Measurements from ENCODE around the gene CLHC1. TPM values are rescaled to one million over a fixed set of nuclear protein-coding genes. Genes with fewer than 3 reads are reported as not detected.

The CLHC1 gene
- total and polyA plus RNA-seq, 2 experiments from 2014 or later: 1.3 to 5.6 TPM

- Histone ChIP-seq H3K4me3 (peak overlapping the region; percentile 30; the same call in 1 of the 2 replicates), H3K79me2 (ENCODE audit: insufficient read depth) (peaks cover 30% of the 10 kb centered on the region), H3K27ac (peak overlapping the region; percentile 85), H3K36me3 (ENCODE audit: low read depth) (no peaks in the 10 kb centered on the region), H3K9me2 (ENCODE audit: insufficient read depth) (no peaks in the 10 kb centered on the region), H3K9me3 (ENCODE audit: low read depth) (no peaks in the 10 kb centered on the region), H3K27me3 (replicated peaks; ENCODE audit: insufficient read depth) (no peaks in the 10 kb centered on the region), H3K4me2 (ENCODE audit: unreplicated experiment) (peak overlapping the region; percentile 73), H2AFZ (no peak overlapping the region), H3F3A (ENCODE audit: insufficient read depth) (peaks cover 61% of the 10 kb centered on the region), H4K20me1 (ENCODE audit: insufficient read depth) (no peaks in the 10 kb centered on the region), H3K9ac (peak overlapping the region; percentile 39; the same call in 1 of the 2 replicates), H3K4me1 (ENCODE audit: insufficient read depth) (peaks cover 78% of the 10 kb centered on the region)
- 9 to 10% methylated on average over 10 of the region's 10 CpGs for WGBS, 2 experiments (ENCODE audit: low coverage in 1 of 2, low lambda C conversion rate in 2 of 2, missing lambda C conversion rate in 2 of 2)
- in situ Hi-C loops (cut with MboI): loop anchor here (10.0 kb wide), 1 partner anchor 257 kb away; no protein-coding TSS in a partner anchor
- DNase-seq: peak; percentile 79
- TF ChIP-seq EZH2phosphoT487 (IDR thresholded peaks at IDR 0.05; ENCODE audit: insufficient read depth, low read depth) (no peak), EZH2 (IDR thresholded peaks at IDR 0.05; ENCODE audit: insufficient read depth, poor library complexity, severe bottlenecking) (no peak)
Observed at GRCh38 chr2:55161295-55162210, 70.5 kb downstream of the CLHC1 start.

GRCh38 chr2:55160422-55160821 lies 71.7 kb downstream of the CLHC1 start:
- Histone ChIP-seq H2AFZ (no peak overlapping the region), H3K79me2 (ENCODE audit: insufficient read depth) (peaks cover 21% of the 10 kb centered on the region), H3K4me1 (ENCODE audit: insufficient read depth) (peaks cover 78% of the 10 kb centered on the region), H3K4me3 (no peak overlapping the region), H3K9me2 (ENCODE audit: insufficient read depth) (no peaks in the 10 kb centered on the region), H3F3A (ENCODE audit: insufficient read depth) (peaks cover 73% of the 10 kb centered on the region), H4K20me1 (ENCODE audit: insufficient read depth) (no peaks in the 10 kb centered on the region), H3K4me2 (ENCODE audit: unreplicated experiment) (no peak overlapping the region), H3K27me3 (replicated peaks; ENCODE audit: insufficient read depth) (no peaks in the 10 kb centered on the region), H3K9ac (no peak overlapping the region), H3K9me3 (ENCODE audit: low read depth) (no peaks in the 10 kb centered on the region), H3K36me3 (ENCODE audit: low read depth) (no peaks in the 10 kb centered on the region), H3K27ac (no peak overlapping the region)
- DNase-seq: no peak
- no peak for TF ChIP-seq EZH2 (IDR thresholded peaks at IDR 0.05; ENCODE audit: insufficient read depth, poor library complexity, severe bottlenecking)
- no peak for TF ChIP-seq EZH2phosphoT487 (IDR thresholded peaks at IDR 0.05; ENCODE audit: insufficient read depth, low read depth)
- in situ Hi-C loops (cut with MboI): loop anchor here (10.0 kb wide), 1 partner anchor 256 kb away; no protein-coding TSS in a partner anchor
- WGBS, 2 experiments (ENCODE audit: low coverage in 1 of 2, low lambda C conversion rate in 2 of 2, missing lambda C conversion rate in 2 of 2): 75 to 76% methylated on average over 2 of the region's 2 CpGs

GRCh38 chr2:55159752-55160151 lies 72.3 kb downstream of the CLHC1 start:
- peaks cover 74% of the 10 kb centered on the region for H3F3A ChIP-seq (ENCODE audit: insufficient read depth)
- H3K4me1 ChIP-seq (ENCODE audit: insufficient read depth): peaks cover 78% of the 10 kb centered on the region
- no peaks in the 10 kb centered on the region for H3K27me3 ChIP-seq (replicated peaks; ENCODE audit: insufficient read depth)
- in situ Hi-C loops (cut with MboI): loop anchor here (10.0 kb wide), 1 partner anchor 255 kb away; no protein-coding TSS in a partner anchor
- H3K4me3 ChIP-seq: no peak overlapping the region
- no peak for DNase-seq
- H3K4me2 ChIP-seq (ENCODE audit: unreplicated experiment): no peak overlapping the region
- no peaks in the 10 kb centered on the region for H3K9me2 ChIP-seq (ENCODE audit: insufficient read depth)
- no peak overlapping the region for H3K9ac ChIP-seq
- H3K36me3 ChIP-seq (ENCODE audit: low read depth): no peaks in the 10 kb centered on the region
- TF ChIP-seq EZH2 (IDR thresholded peaks at IDR 0.05; ENCODE audit: insufficient read depth, poor library complexity, severe bottlenecking): no peak
- no peak for TF ChIP-seq EZH2phosphoT487 (IDR thresholded peaks at IDR 0.05; ENCODE audit: insufficient read depth, low read depth)
- H4K20me1 ChIP-seq (ENCODE audit: insufficient read depth): no peaks in the 10 kb centered on the region
- no peak overlapping the region for H3K27ac ChIP-seq
- H3K9me3 ChIP-seq (ENCODE audit: low read depth): no peaks in the 10 kb centered on the region
- H2AFZ ChIP-seq: no peak overlapping the region
- WGBS, 2 experiments (ENCODE audit: low coverage in 1 of 2, low lambda C conversion rate in 2 of 2, missing lambda C conversion rate in 2 of 2): 53 to 54% methylated on average over 2 of the region's 2 CpGs
- H3K79me2 ChIP-seq (ENCODE audit: insufficient read depth): peaks cover 14% of the 10 kb centered on the region

- no peaks in the 10 kb centered on the region for H3K36me3 ChIP-seq (ENCODE audit: low read depth)
- 93 to 96% methylated on average over 4 of the region's 4 CpGs for WGBS, 2 experiments (ENCODE audit: low coverage in 1 of 2, low lambda C conversion rate in 2 of 2, missing lambda C conversion rate in 2 of 2)
- TF ChIP-seq EZH2phosphoT487 (IDR thresholded peaks at IDR 0.05; ENCODE audit: insufficient read depth, low read depth) (no peak), EZH2 (IDR thresholded peaks at IDR 0.05; ENCODE audit: insufficient read depth, poor library complexity, severe bottlenecking) (no peak)
- in situ Hi-C loops (cut with MboI): no loop called here
- H3K4me3 ChIP-seq: no peak overlapping the region
- H2AFZ ChIP-seq: no peak overlapping the region
- DNase-seq: no peak
- no peaks in the 10 kb centered on the region for H3K9me3 ChIP-seq (ENCODE audit: low read depth)
- peaks cover 75% of the 10 kb centered on the region for H3K4me1 ChIP-seq (ENCODE audit: insufficient read depth)
- H3K9ac ChIP-seq: no peak overlapping the region
- no peak overlapping the region for H3K27ac ChIP-seq
- H4K20me1 ChIP-seq (ENCODE audit: insufficient read depth): no peaks in the 10 kb centered on the region
- H3K79me2 ChIP-seq (ENCODE audit: insufficient read depth): peaks cover 10% of the 10 kb centered on the region; the same call in 1 of the 2 replicates
- no peak overlapping the region for H3K4me2 ChIP-seq (ENCODE audit: unreplicated experiment)
- H3K9me2 ChIP-seq (ENCODE audit: insufficient read depth): no peaks in the 10 kb centered on the region
- H3F3A ChIP-seq (ENCODE audit: insufficient read depth): peaks cover 71% of the 10 kb centered on the region
- H3K27me3 ChIP-seq (replicated peaks; ENCODE audit: insufficient read depth): no peaks in the 10 kb centered on the region
Observed at GRCh38 chr2:55159037-55159651, 72.9 kb downstream of the CLHC1 start.

Data from GM23248 (cell line).